CD4-positive, alpha-beta T cell treated with Interleukin-15 for 4 hours (primary cell): Measurements from ENCODE around the gene NFAM1.

Source experiments
- DNase-seq: peaks from one replicate; pipeline ENCODE4 v3.0.0-alpha.2; 2020; ENCODE audit warnings: low spot score

NFAM1 gene

GRCh38 chr22:42439821-42440674 is 7.8 kb upstream of the NFAM1 start:
- peak; percentile 3 for DNase-seq

- no peak for DNase-seq
Measured at GRCh38 chr22:42439021-42439567, 6.9 kb upstream of the NFAM1 start.

GRCh38 chr22:42438293-42438650 is 6.1 kb upstream of the NFAM1 start:
- no peak for DNase-seq

GRCh38 chr22:42437488-42438292 is 5.5 kb upstream of the NFAM1 start:
- peak; percentile 86 for DNase-seq

GRCh38 chr22:42436404-42436803 is 4.2 kb upstream of the NFAM1 start:
- DNase-seq: no peak

GRCh38 chr22:42434748-42435425 is 2.7 kb upstream of the NFAM1 start:
- no peak for DNase-seq

- DNase-seq: no peak
Measured at GRCh38 chr22:42433754-42434682, 1.8 kb upstream of the NFAM1 start.

GRCh38 chr22:42432818-42433217 is 615 bp upstream of the NFAM1 start:
- DNase-seq: no peak

GRCh38 chr22:42431401-42432019 is 693 bp downstream of the NFAM1 start:
- no peak for DNase-seq

- no peak for DNase-seq
Measured at GRCh38 chr22:42430528-42431125, 1.6 kb downstream of the NFAM1 start.

GRCh38 chr22:42428760-42429159 is 3.4 kb downstream of the NFAM1 start:
- DNase-seq: no peak

GRCh38 chr22:42428025-42428424 is 4.2 kb downstream of the NFAM1 start:
- no peak for DNase-seq

- no peak for DNase-seq
Measured at GRCh38 chr22:42427167-42427566, 5.0 kb downstream of the NFAM1 start.

- DNase-seq: no peak
Measured at GRCh38 chr22:42425989-42426355, 6.2 kb downstream of the NFAM1 start.

GRCh38 chr22:42425337-42425988 is 6.7 kb downstream of the NFAM1 start:
- DNase-seq: no peak

GRCh38 chr22:42419243-42419881 is 12.8 kb downstream of the NFAM1 start:
- DNase-seq: no peak

- DNase-seq: no peak
Measured at GRCh38 chr22:42418811-42419242, 13.4 kb downstream of the NFAM1 start.

GRCh38 chr22:42417645-42418305 is 14.4 kb downstream of the NFAM1 start:
- no peak for DNase-seq
